HUDEP-2 (cell line): ENCODE data around the gene AFMID.
A peak's percentile ranks its signal among the peaks of the same experiment; 100 is the strongest.
"Not testable (repeated sequence)": the region's sequence is repeated elsewhere in the genome, so short reads cannot be mapped to it uniquely, and the experiment has no call there.

Source experiments
- DNase-seq, 76 experiments: peaks; one replicate each; lab custom pipeline; 2025; ENCODE audit not compliant: unreplicated experiment in 76 of 76; lab: John Stamatoyannopoulos, UW

AFMID gene

DNA sequence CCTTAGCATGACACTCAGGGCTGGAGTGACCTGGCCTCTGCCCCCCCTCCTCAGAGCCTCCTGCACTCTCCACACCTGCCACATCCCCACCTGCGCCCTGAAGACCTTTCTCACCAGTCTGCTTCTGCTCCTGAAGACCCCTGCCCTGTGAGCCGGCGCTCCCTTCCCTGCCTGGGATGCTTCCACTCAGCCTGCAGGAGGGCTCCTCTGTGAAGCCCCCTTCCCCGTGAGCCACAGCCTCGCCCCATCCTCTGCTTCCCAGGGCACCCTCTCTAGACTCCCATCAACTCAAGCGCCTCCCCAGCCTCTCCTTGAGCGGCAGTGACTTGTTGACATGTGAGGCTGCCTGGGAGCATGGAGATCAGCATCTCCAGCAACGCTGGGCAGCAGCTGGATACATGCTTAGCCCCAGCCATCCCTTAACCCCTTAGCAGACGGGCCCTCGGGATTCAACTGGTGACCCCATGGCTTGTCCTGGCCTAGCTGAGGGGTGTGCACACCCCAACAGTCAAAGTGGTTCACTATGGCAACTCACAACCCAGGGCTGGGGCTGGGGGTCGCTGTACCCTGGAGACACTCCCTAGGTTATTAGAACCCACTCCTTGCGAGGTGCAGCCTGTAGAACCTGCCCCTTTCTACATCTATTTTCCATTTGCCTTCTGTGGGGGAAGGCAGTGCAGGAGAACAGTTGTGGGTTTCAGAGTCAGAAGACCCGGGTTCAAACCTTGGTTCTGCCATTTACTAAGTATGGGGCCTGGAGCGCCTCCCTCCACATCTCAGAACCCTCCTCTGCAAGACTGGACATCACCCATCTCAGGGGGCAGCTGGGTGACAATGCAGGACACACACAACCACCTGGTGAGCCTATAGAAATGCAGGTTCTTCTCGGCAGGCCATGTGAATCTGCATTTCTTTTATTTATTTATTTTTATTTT, 65.8 kb downstream of the AFMID start:
- DNase-seq = no peak

GRCh38 chr17:78253636-78253945, 66.4 kb downstream of the AFMID start:
- not testable (repeated sequence) for DNase-seq

GRCh38 chr17:78253946-78254672, 66.9 kb downstream of the AFMID start:
- DNase-seq = peak in 69 of 76 experiments; percentile 23 to 85 (median 65)

- DNase-seq = no peak
These were observed 68.0 kb downstream of the AFMID start for GRCh38 chr17:78255029-78255656.

- DNase-seq = no peak
These were observed 69.0 kb downstream of the AFMID start for GRCh38 chr17:78255953-78256706.

- no peak for DNase-seq
These were observed 69.8 kb downstream of the AFMID start for GRCh38 chr17:78256707-78257591.
